Measurements from ENCODE around the gene TTC9. TPM values are rescaled to one million over a fixed set of nuclear protein-coding genes. Genes with fewer than 3 reads are reported as not detected.

Gene TTC9
- 8.6 TPM for total RNA-seq (ENCODE audit: unreplicated experiment)
- long read RNA-seq: 0 reads

GRCh38 chr14:70641548-70642302 lies at the start of gene TTC9:
Gene TTC9 (plus strand): TSS chr14:70641916. CDS start chr14:70642130, 214 bp downstream.
- no peaks in the 10 kb centered on the region for H3K36me3 Mint-ChIP-seq (ENCODE audit: unreplicated experiment)
- peaks cover 24% of the 10 kb centered on the region for H3K27me3 Mint-ChIP-seq (ENCODE audit: unreplicated experiment)
- DNase-seq: peak; percentile 73
- TF ChIP-seq CTCF (IDR thresholded peaks at IDR 0.05; ENCODE audit: partially characterized antibody, unreplicated experiment): no peak
- peak within 1 kb of the TSS; percentile 95 for H3K4me3 Mint-ChIP-seq (ENCODE audit: unreplicated experiment)
- H3K4me1 Mint-ChIP-seq (ENCODE audit: low read depth, unreplicated experiment): peaks cover 16% of the 10 kb centered on the region
- H3K9me3 Mint-ChIP-seq (ENCODE audit: unreplicated experiment): peaks cover 18% of the 10 kb centered on the region
- H3K27ac Mint-ChIP-seq (ENCODE audit: unreplicated experiment): peak within 1 kb of the TSS; percentile 90

DNA sequence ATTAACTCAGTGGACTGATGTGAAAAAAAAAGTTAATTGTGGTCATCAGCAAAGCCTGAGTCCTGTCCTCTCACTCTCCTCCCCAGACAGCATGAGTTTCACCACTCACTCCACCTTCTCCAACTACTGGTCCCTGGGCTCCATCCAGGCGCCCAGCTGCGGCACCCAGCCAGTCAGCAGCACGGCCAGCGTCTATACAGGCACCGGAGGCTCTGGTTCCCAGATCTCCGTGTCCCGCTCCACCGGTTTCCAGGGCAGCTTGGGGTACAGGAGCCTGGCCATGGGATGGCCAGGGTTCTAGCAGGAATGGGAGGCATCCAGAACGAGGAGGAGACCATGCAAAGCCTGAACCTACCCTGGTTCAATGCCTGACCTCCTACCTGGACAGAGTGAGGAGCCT lies 47.3 kb upstream of the TTC9 start:
- Mint-ChIP-seq H3K4me1 (ENCODE audit: low read depth, unreplicated experiment) (peaks cover 3% of the 10 kb centered on the region), H3K27ac (ENCODE audit: unreplicated experiment) (no peak overlapping the region), H3K36me3 (ENCODE audit: unreplicated experiment) (no peaks in the 10 kb centered on the region), H3K4me3 (ENCODE audit: unreplicated experiment) (no peak overlapping the region), H3K27me3 (ENCODE audit: unreplicated experiment) (no peaks in the 10 kb centered on the region), H3K9me3 (ENCODE audit: unreplicated experiment) (no peaks in the 10 kb centered on the region)
- no peak for DNase-seq
- TF ChIP-seq CTCF (IDR thresholded peaks at IDR 0.05; ENCODE audit: partially characterized antibody, unreplicated experiment): no peak

DNA sequence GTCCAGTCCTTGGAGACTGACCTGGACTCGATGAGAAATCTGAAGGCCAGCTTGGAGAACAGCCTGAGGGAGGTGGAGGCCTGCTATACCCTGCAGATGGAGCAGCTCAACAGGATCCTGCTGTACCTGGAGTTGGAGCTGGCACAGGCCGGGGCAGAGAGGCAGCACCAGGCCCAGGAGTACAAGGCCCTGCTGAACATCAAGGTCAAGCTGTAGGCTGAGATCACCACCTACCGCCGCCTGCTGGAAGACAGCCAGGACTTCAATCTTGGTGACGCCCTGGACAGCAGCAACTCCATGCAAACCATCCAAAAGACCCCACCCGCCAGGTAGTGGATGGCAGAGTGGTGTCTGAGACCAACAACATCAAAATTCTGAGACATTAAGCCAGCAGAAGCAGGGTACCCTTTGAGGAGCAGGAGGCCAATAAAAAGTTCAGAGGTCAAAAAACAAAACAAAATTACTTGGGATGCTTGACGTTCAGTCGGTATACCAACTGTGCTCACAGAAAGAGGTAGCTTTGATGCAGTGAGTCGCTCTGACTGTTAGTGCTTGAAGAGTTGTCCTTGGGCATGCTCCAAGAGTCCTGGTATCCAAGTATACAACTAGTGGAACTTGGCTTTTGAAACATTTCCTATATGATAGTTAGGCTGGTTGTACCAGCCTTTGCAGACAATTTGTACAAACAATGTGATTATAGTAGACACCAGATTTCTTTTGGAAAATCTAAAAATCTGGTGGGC lies 46.1 kb upstream of the TTC9 start:
- DNase-seq: no peak
- Mint-ChIP-seq H3K36me3 (ENCODE audit: unreplicated experiment) (no peaks in the 10 kb centered on the region), H3K27me3 (ENCODE audit: unreplicated experiment) (no peaks in the 10 kb centered on the region), H3K9me3 (ENCODE audit: unreplicated experiment) (no peaks in the 10 kb centered on the region), H3K27ac (ENCODE audit: unreplicated experiment) (no peak overlapping the region), H3K4me3 (ENCODE audit: unreplicated experiment) (no peak overlapping the region), H3K4me1 (ENCODE audit: low read depth, unreplicated experiment) (peaks cover 6% of the 10 kb centered on the region)
- no peak for TF ChIP-seq CTCF (IDR thresholded peaks at IDR 0.05; ENCODE audit: partially characterized antibody, unreplicated experiment)

DNA sequence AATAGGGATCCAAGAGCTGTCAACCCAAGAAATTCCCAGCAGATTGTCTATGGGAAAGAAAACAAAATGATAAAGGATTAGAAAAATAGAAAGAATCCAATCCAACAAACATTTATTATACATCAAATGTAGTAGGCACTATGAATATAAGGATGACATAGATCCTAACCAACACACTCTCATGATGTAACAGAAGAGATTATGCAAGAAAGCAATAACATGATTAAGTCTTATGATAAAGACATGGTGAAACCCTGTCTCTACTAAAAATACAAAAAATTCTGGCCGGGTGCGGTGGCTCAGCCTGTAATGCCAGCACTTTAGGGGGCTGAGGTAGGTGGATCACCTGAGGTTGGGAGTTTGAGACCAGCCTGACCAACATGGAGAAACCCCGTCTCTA lies 44.0 kb upstream of the TTC9 start:
- no peak overlapping the region for H3K27ac Mint-ChIP-seq (ENCODE audit: unreplicated experiment)
- peaks cover 5% of the 10 kb centered on the region for H3K27me3 Mint-ChIP-seq (ENCODE audit: unreplicated experiment)
- no peak for DNase-seq
- TF ChIP-seq CTCF (IDR thresholded peaks at IDR 0.05; ENCODE audit: partially characterized antibody, unreplicated experiment): no peak
- H3K9me3 Mint-ChIP-seq (ENCODE audit: unreplicated experiment): no peaks in the 10 kb centered on the region
- H3K4me3 Mint-ChIP-seq (ENCODE audit: unreplicated experiment): no peak overlapping the region
- peaks cover 6% of the 10 kb centered on the region for H3K4me1 Mint-ChIP-seq (ENCODE audit: low read depth, unreplicated experiment)
- H3K36me3 Mint-ChIP-seq (ENCODE audit: unreplicated experiment): no peaks in the 10 kb centered on the region

GRCh38 chr14:70599345-70599744 lies 42.4 kb upstream of the TTC9 start:
- no peak for DNase-seq
- H3K27me3 Mint-ChIP-seq (ENCODE audit: unreplicated experiment): peaks cover 5% of the 10 kb centered on the region
- TF ChIP-seq CTCF (IDR thresholded peaks at IDR 0.05; ENCODE audit: partially characterized antibody, unreplicated experiment): no peak
- peaks cover 6% of the 10 kb centered on the region for H3K4me1 Mint-ChIP-seq (ENCODE audit: low read depth, unreplicated experiment)
- H3K27ac Mint-ChIP-seq (ENCODE audit: unreplicated experiment): no peak overlapping the region
- peak overlapping the region; percentile 99 for H3K4me3 Mint-ChIP-seq (ENCODE audit: unreplicated experiment)
- H3K36me3 Mint-ChIP-seq (ENCODE audit: unreplicated experiment): no peaks in the 10 kb centered on the region
- no peaks in the 10 kb centered on the region for H3K9me3 Mint-ChIP-seq (ENCODE audit: unreplicated experiment)
